GM12878 (cell line): ENCODE results near the gene EPHB1. TPM values are rescaled to one million over a fixed set of nuclear protein-coding genes. Genes with fewer than 3 reads are reported as not detected.

ENCODE experiments used
- ATAC-seq: fragments of 200-7000 bp; cut with Tn5 transposase; 3 replicates; pipeline ENCODE4 v1.9.1; 2020; ENCODE audit warnings: mild to moderate bottlenecking, moderate library complexity
- BruUV-seq: library from RNA; stranded (reverse); fragments of 400-500 nt; replicated peaks from 2 replicates; lab custom pipeline; 2021; lab: Mats Ljungman, UMichigan
- CTCF ChIA-PET: fragments of 300-600 bp; sonication (Branson Sonifier 250); formaldehyde crosslinking; extraction: SDS; loops from one replicate; lab custom pipeline; 2021; ENCODE audit warnings: inconsistent platforms; lab: Yijun Ruan, JAX
- POLR2A ChIA-PET: fragments of 350-600 bp; formaldehyde crosslinking; extraction: SDS; loops from one replicate; lab custom pipeline; 2021; ENCODE audit warnings: inconsistent platforms; lab: Charles Lee
- RAD21 ChIA-PET: fragments of 300-600 bp; sonication (Branson Sonifier 250); formaldehyde crosslinking; loops from one replicate; lab custom pipeline; 2023; ENCODE audit warnings: antibody characterized with exemption; ENCODE audit not compliant: unreplicated experiment; lab: Charles Lee
- SMC1A ChIA-PET: fragments of 300-600 bp; sonication (Branson Sonifier 250); formaldehyde crosslinking; loops from one replicate; lab custom pipeline; 2023; ENCODE audit not compliant: unreplicated experiment, uncharacterized antibody; lab: Charles Lee
- DNase-seq: peaks from one replicate; pipeline ENCODE4 v3.0.0-alpha.2; 2011; ENCODE audit warnings: low read depth, low spot score
- FAIRE-seq: peaks from 3 replicates; lab custom pipeline; 2011; peaks lifted over from hg19 to GRCh38; lab: Jason Lieb, UNC
- H2AFZ ChIP-seq: 2 replicates; pipeline ENCODE4 v1.6.0; 2011; ENCODE audit warnings: low read depth, low read length, control low read depth; ENCODE audit not compliant: control insufficient read depth
- H3K27ac ChIP-seq: 2 replicates; pipeline ENCODE4 v1.5.1; 2011; ENCODE audit warnings: control low read depth; ENCODE audit not compliant: control insufficient read depth, insufficient read depth
- H3K27me3 ChIP-seq, 2 experiments: replicated peaks in 1 of 2; 2 replicates each; pipeline versions ENCODE4 v1.6.0 to v1.6.1; 2011; ENCODE audit warnings: low read length in 1 of 2; ENCODE audit not compliant: control insufficient read depth in 2 of 2, insufficient read depth in 2 of 2
- H3K36me3 ChIP-seq, 2 experiments: 2 replicates each; pipeline ENCODE4 v1.5.1; 2011; ENCODE audit warnings: low read length in 1 of 2; ENCODE audit not compliant: control insufficient read depth in 2 of 2, insufficient read depth in 2 of 2
- H3K4me1 ChIP-seq: 2 replicates; pipeline ENCODE4 v1.6.1; 2011; ENCODE audit warnings: mild to moderate bottlenecking, low read length, moderate library complexity, mixed read lengths; ENCODE audit not compliant: control insufficient read depth, insufficient read depth
- H3K4me2 ChIP-seq: 2 replicates; pipeline ENCODE4 v1.6.0; 2011; ENCODE audit warnings: control low read depth; ENCODE audit not compliant: control insufficient read depth, insufficient read depth
- H3K4me3 ChIP-seq: fragments of 200-600 bp; sonication (generic); 2 replicates; pipeline ENCODE4 v1.5.1; 2016
- H3K79me2 ChIP-seq: 2 replicates; pipeline ENCODE4 v1.6.0; 2011; ENCODE audit warnings: low read length; ENCODE audit not compliant: control insufficient read depth, insufficient read depth
- H3K9ac ChIP-seq: 2 replicates; pipeline ENCODE4 v1.8.0; 2011; ENCODE audit warnings: low read length, control low read depth, mixed read lengths; ENCODE audit not compliant: control insufficient read depth, insufficient read depth
- H3K9me3 ChIP-seq: replicated peaks from 3 replicates; pipeline ENCODE4 v1.5.1; 2011; ENCODE audit warnings: mild to moderate bottlenecking, low read length; ENCODE audit not compliant: control insufficient read depth, insufficient read depth
- H4K20me1 ChIP-seq: 2 replicates; pipeline ENCODE4 v1.6.0; 2011; ENCODE audit not compliant: control insufficient read depth, insufficient read depth
- CBFB ChIP-seq: IDR thresholded peaks from 2 replicates; pipeline ENCODE4 v1.6.1; 2016; ENCODE audit warnings: antibody characterized with exemption, low read depth
- CTCF ChIP-seq, 3 experiments: IDR thresholded peaks in 2 of 3; conservative IDR thresholded peaks in 1 of 3; 2 replicates each; pipeline ENCODE4 v1.5.1; 2011; ENCODE audit warnings: low read depth in 3 of 3, low read length in 3 of 3, mild to moderate bottlenecking in 3 of 3, control low read depth in 2 of 3, moderate library complexity in 2 of 3, inconsistent platforms in 1 of 3, mixed read lengths in 1 of 3; ENCODE audit not compliant: control insufficient read depth in 2 of 3, insufficient read depth in 1 of 3; ENCODE audit errors: extremely low read depth in 1 of 3
- EED ChIP-seq: sonication (generic); IDR thresholded peaks from 2 replicates; pipeline ENCODE4 v1.6.1; 2016; ENCODE audit warnings: antibody characterized with exemption, low read depth
- HDGF ChIP-seq: fragments of 450-650 bp; IDR thresholded peaks from 2 replicates; pipeline ENCODE4 v1.6.1; 2016; ENCODE audit warnings: antibody characterized with exemption
- whole genome bisulfite sequencing: methylation state at CpG from one replicate; pipeline ENCODE4 v1.1.6; 2016; ENCODE audit warnings: low lambda C conversion rate; ENCODE audit not compliant: insufficient replicate concordance, insufficient coverage; ENCODE audit errors: missing lambda C conversion rate; 5-methylcytosine and 5-hydroxymethylcytosine counted together
- in situ Hi-C: fragments of 300-500 bp; cut with MboI; formaldehyde crosslinking; loops from 9 replicates; pipeline ENCODE4 v1.14.3; 2018; ENCODE audit warnings: mixed read lengths
- intact Hi-C: fragments of 100-400 bp; cut with micrococcal nuclease; formaldehyde crosslinking; loops from one replicate; pipeline ENCODE4 v1.14.2; 2022; ENCODE audit not compliant: unreplicated experiment
- polyA plus RNA-seq, 11 experiments: library from polyadenylated mRNA; depleted of rRNA in 4 of 11; unstranded in 6 of 11; stranded (reverse) in 5 of 11; fragments of >200 nt; fragmentation: Nextera tagmentation in 4 of 11; fragmentation: Illumina TruSeq in 1 of 11; extraction: Ambion mirVana in 4 of 11; extraction: Trizol in 1 of 11; gene quantifications; 1 replicate in 1 of 11; 2 replicates in 10 of 11; pipeline versions ENCODE4 v1.2.1 to v1.2.3, GENCODE V29; 2011 to 2016; ENCODE audit warnings: inconsistent platforms in 2 of 11, missing spikeins in 2 of 11, low read depth in 1 of 11
- total RNA-seq, 4 experiments: library from RNA; depleted of rRNA in 3 of 4; stranded (reverse); fragments of >200 nt in 3 of 4; fragmentation: Illumina TruSeq in 1 of 4; extraction: Trizol in 1 of 4; gene quantifications; 2 replicates each; pipeline versions ENCODE4 v1.2.1 to v1.2.3, GENCODE V29; 2013 to 2021

EPHB1 gene
- total and polyA plus RNA-seq, 10 of the 15 experiments (the other 5 are each of a cell fraction or from before 2014, with no cell fraction given), result 0.33 to 23.8 (median 1.2) TPM

DNA sequence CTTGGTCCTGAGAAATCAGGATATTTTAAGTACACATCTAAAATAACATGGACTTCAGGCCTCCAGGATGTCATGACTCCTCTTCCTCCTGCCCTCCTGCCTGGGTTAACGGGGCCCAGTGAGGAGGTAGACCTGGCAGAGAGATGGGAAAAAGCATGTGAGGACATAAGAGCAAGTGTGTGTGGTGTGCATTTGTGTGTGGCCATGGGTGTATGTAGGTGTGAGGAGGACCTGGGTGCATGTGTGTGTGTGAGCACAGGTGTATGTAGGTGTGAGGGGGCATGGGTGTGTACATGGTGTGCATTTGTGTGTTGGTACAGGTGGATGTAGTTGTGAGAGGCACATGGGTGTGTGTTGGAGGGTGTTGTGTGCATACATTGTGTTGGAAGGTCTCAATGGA lies 105.4 kb downstream of the EPHB1 start:
- SMC1A ChIA-PET, result interaction anchor here (0.8 kb wide), 1 partner anchor 98 kb away, joined by 3 read pairs; no protein-coding TSS in a partner anchor

DNA sequence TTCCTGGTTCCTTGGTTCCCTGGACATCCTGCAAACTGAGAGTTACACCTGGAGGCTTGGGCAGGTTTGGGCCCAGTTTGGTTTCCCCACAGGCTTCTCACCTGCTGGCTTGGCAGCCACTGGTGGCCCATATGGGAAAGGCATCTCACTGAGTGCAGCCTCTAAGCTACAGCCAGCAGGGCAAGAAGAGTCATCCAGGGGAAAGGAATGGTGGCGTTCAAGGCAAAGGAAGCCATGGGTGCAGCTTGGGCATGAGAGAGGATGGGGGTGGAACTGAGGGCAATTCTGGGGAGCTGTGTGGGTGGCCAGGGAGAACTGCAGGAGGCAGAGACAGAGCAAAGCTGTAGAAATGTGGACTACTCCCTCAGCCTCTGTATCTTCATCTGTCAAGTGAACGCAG lies 106.4 kb downstream of the EPHB1 start:
- H3K79me2 ChIP-seq, result peaks cover 25% of the 10 kb centered on the region
- no peak overlapping the region for H3K4me3 ChIP-seq
- no peaks in the 10 kb centered on the region for H3K27me3 ChIP-seq
- no peak overlapping the region for H3K9ac ChIP-seq
- no peak overlapping the region for H3K4me2 ChIP-seq
- ChIA-PET SMC1A (interaction anchor here (0.6 to 6.7 kb wide), 9 partner anchors 13 to 324 kb away, joined by 3 to 110 read pairs (median 6); partner anchors contain the start of gene EPHB1), POLR2A (interaction anchor here (1.4 kb wide), 1 partner anchor 48 kb away, joined by 4 read pairs; no protein-coding TSS in a partner anchor), RAD21 (interaction anchor here (0.9 to 6.9 kb wide), 4 partner anchors 14 to 103 kb away, joined by 4 to 111 read pairs (median 52); partner anchors contain the start of gene EPHB1), CTCF (interaction anchor here (4.6 to 5.3 kb wide), 2 partner anchors 14 to 100 kb away, joined by 39 to 58 read pairs; no protein-coding TSS in a partner anchor)
- FAIRE-seq, result no peak
- H2AFZ ChIP-seq, result no peak overlapping the region
- peaks cover 0 to 7% of the 10 kb centered on the region in 2 experiments; a peak in 2 of 4 replicates for H3K36me3 ChIP-seq
- peaks cover 39% of the 10 kb centered on the region for H3K4me1 ChIP-seq
- no peak for ATAC-seq
- DNase-seq, result no peak
- no peak overlapping the region for H3K27ac ChIP-seq
- in situ Hi-C loops (no loop called here), intact Hi-C loops (loop anchor here (5.0 kb wide), 1 partner anchor 49 kb away; no protein-coding TSS in a partner anchor)
- H4K20me1 ChIP-seq, result no peaks in the 10 kb centered on the region; the same call in 1 of the 2 replicates
- WGBS, result 70% methylated on average over 2 of the region's 2 CpGs
- no peaks in the 10 kb centered on the region; the same call in 2 of the 3 replicates for H3K9me3 ChIP-seq
- TF ChIP-seq EED, result no peak
- peak in 1 of 3 experiments; percentile 19; a peak in 1 of 6 replicates for TF ChIP-seq CTCF (IDR thresholded peaks at IDR 0.05 in 2 of 3, conservative IDR thresholded peaks at IDR 0.05 in 1 of 3; ENCODE audit: control insufficient read depth in 2 of 3, extremely low read depth in 1 of 3, insufficient read depth in 1 of 3, low read depth in 3 of 3, low read length in 3 of 3)
- no TSS peak for BruUV-seq

More for the DNA sequence above, 105.4 kb downstream of the EPHB1 start:
- Histone ChIP-seq H3K36me3 (peaks cover 0 to 7% of the 10 kb centered on the region in 2 experiments; a peak in 2 of 4 replicates), H3K9ac (no peak overlapping the region), H3K27me3 (no peaks in the 10 kb centered on the region), H3K4me3 (no peak overlapping the region), H3K9me3 (no peaks in the 10 kb centered on the region; the same call in 2 of the 3 replicates), H3K4me2 (no peak overlapping the region), H4K20me1 (no peaks in the 10 kb centered on the region), H3K27ac (no peak overlapping the region), H2AFZ (no peak overlapping the region), H3K4me1 (peaks cover 34% of the 10 kb centered on the region), H3K79me2 (peaks cover 18% of the 10 kb centered on the region)
- no peak for DNase-seq
- ChIA-PET CTCF (interaction anchor here (0.7 to 3.8 kb wide), 2 partner anchors 13 to 100 kb away, joined by 3 to 20 read pairs; no protein-coding TSS in a partner anchor), RAD21 (interaction anchor here (3.8 kb wide), 1 partner anchor 105 kb away, joined by 19 read pairs; the partner anchor contains the start of gene EPHB1), POLR2A (no interaction called here)
- WGBS, result 89% methylated on average over 1 of the region's 1 CpG
- in situ Hi-C loops, result no loop called here
- BruUV-seq, result no TSS peak
- FAIRE-seq, result no peak
- TF ChIP-seq HDGF (peak; percentile 57; the same call in 1 of the 2 replicates), CBFB (no peak)
- no peak for ATAC-seq
- intact Hi-C loops, result loop anchor here (5.0 kb wide), 1 partner anchor 48 kb away; no protein-coding TSS in a partner anchor
